22Rv1 (cell line): ENCODE measurements around the gene NMRAL1.

ENCODE experiments used
- ZFX ChIP-seq: fragments of 450-650 bp; IDR thresholded peaks from 2 replicates; pipeline ENCODE4 v1.6.1; 2017; ENCODE audit warnings: antibody characterized with exemption, borderline replicate concordance
- TF ChIP-seq, protein P1 (sequence below): fragments of 450-650 bp; IDR thresholded peaks from 2 replicates; pipeline ENCODE4 v1.5.1; 2017; ENCODE audit warnings: mild to moderate bottlenecking

DNA sequence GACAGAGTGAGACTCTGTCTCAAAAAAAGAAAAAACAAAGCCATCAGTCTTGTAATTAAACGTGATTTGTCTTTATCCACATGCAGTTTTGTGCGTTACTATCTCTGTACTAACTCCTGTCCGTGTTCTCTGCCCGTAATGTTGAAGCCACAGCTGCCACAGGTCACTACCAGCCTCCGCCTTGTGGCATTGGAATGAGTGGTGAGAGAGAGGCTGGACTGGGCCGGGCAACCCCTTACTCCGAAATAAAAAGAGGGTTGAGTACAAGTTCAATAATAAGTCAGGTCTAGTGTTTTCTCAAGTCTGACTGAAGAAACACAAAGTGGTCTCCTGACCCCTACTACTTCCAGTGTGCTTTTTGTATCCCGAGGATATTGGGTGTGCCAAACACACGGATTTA, 43.4 kb downstream of the NMRAL1 start:
- TF ChIP-seq, protein P1, sequence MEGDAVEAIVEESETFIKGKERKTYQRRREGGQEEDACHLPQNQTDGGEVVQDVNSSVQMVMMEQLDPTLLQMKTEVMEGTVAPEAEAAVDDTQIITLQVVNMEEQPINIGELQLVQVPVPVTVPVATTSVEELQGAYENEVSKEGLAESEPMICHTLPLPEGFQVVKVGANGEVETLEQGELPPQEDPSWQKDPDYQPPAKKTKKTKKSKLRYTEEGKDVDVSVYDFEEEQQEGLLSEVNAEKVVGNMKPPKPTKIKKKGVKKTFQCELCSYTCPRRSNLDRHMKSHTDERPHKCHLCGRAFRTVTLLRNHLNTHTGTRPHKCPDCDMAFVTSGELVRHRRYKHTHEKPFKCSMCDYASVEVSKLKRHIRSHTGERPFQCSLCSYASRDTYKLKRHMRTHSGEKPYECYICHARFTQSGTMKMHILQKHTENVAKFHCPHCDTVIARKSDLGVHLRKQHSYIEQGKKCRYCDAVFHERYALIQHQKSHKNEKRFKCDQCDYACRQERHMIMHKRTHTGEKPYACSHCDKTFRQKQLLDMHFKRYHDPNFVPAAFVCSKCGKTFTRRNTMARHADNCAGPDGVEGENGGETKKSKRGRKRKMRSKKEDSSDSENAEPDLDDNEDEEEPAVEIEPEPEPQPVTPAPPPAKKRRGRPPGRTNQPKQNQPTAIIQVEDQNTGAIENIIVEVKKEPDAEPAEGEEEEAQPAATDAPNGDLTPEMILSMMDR = no peak
- no peak for TF ChIP-seq ZFX
